Measurements from ENCODE around the gene DPEP1. TPM values are rescaled to one million over a fixed set of nuclear protein-coding genes. Genes with fewer than 3 reads are reported as not detected.

DPEP1 gene
- total and polyA plus RNA-seq, 2 donors (not counting 1 experiment from before 2014, with no cell fraction given), result not detected

- TF ChIP-seq EZH2 (IDR thresholded peaks at IDR 0.05; ENCODE audit: borderline replicate concordance, insufficient read depth, low read depth, low read length, poor library complexity, severe bottlenecking) (no peak), CTCF (IDR thresholded peaks at IDR 0.05) (no peak)
- H3K79me2 ChIP-seq (ENCODE audit: control insufficient read depth, insufficient read depth, low read length), result no peaks in the 10 kb centered on the region
- H3K27ac ChIP-seq (ENCODE audit: low read length in 2 of 2), result no peak overlapping the region
- no peak for DNase-seq
- no peaks in the 10 kb centered on the region for H4K20me1 ChIP-seq (ENCODE audit: control insufficient read depth, insufficient read depth, low read length, poor library complexity, severe bottlenecking)
- H3K27me3 Mint-ChIP-seq, result peaks cover 4% of the 10 kb centered on the region
- intact Hi-C loops (cut with micrococcal nuclease), result no loop called here
- H3K4me2 ChIP-seq (replicated peaks; ENCODE audit: low read depth, low read length, poor library complexity, severe bottlenecking), result no peak overlapping the region
- no peak overlapping the region for H3K9ac ChIP-seq (ENCODE audit: low read length)
- no peaks in the 10 kb centered on the region for H3K9me3 Mint-ChIP-seq (ENCODE audit: insufficient read depth)
- H3K4me1 ChIP-seq (ENCODE audit: control insufficient read depth in 2 of 2, insufficient read depth in 2 of 2, low read length in 2 of 2), result peaks cover 7 to 10% of the 10 kb centered on the region in 2 donors
- peaks cover 7% of the 10 kb centered on the region for H3K4me1 Mint-ChIP-seq
- POLR2A ChIA-PET, result no interaction called here
- 92% methylated on average over 9 of the region's 9 CpGs for WGBS (ENCODE audit: insufficient coverage)
- H3K9me3 ChIP-seq (ENCODE audit: control extremely low read depth in 1 of 3, control insufficient read depth in 2 of 3, insufficient read depth in 1 of 3, low read length in 2 of 3), result no peaks in the 10 kb centered on the region
- ATAC-seq (ENCODE audit: low read depth), result no peak
- CTCF ChIA-PET, result no interaction called here
- no peak overlapping the region for H3K4me3 ChIP-seq (ENCODE audit: control extremely low read depth in 1 of 5, extremely low read depth in 1 of 5, insufficient read depth in 1 of 5, low read depth in 2 of 5, low read length in 4 of 5)
- no peaks in the 10 kb centered on the region for H3K36me3 ChIP-seq (replicated peaks in 1 of 2; ENCODE audit: control extremely low read depth in 1 of 2, control insufficient read depth in 1 of 2, extremely low read depth in 1 of 2, insufficient read depth in 2 of 2, low read length in 1 of 2)
- no peak overlapping the region for H3K27ac Mint-ChIP-seq
- no peak overlapping the region for H2AFZ ChIP-seq (ENCODE audit: insufficient read depth, low read depth, low read length, poor library complexity, severe bottlenecking)
- peaks cover 0 to 14% (median 0%) of the 10 kb centered on the region in 4 experiments for H3K27me3 ChIP-seq (replicated peaks in 1 of 4; ENCODE audit: control extremely low read depth in 1 of 4, control insufficient read depth in 3 of 4, insufficient read depth in 4 of 4, low read length in 3 of 4)
- H3K4me3 Mint-ChIP-seq, result no peak overlapping the region
These were observed 7.4 kb upstream of the DPEP1 start for GRCh38 chr16:89606006-89606405.

- Mint-ChIP-seq H3K9me3 (ENCODE audit: insufficient read depth) (no peaks in the 10 kb centered on the region), H3K27me3 (peaks cover 9% of the 10 kb centered on the region), H3K4me3 (no peak overlapping the region), H3K27ac (no peak overlapping the region), H3K4me1 (peaks cover 7% of the 10 kb centered on the region)
- ChIA-PET POLR2A (no interaction called here), CTCF (no interaction called here)
- H3K4me1 ChIP-seq (ENCODE audit: control insufficient read depth in 2 of 2, insufficient read depth in 2 of 2, low read length in 2 of 2), result peaks cover 4 to 5% of the 10 kb centered on the region in 2 donors
- 89% methylated on average over 9 of the region's 9 CpGs for WGBS (ENCODE audit: insufficient coverage)
- no peak overlapping the region for H3K4me2 ChIP-seq (replicated peaks; ENCODE audit: low read depth, low read length, poor library complexity, severe bottlenecking)
- no peak for TF ChIP-seq EZH2 (IDR thresholded peaks at IDR 0.05; ENCODE audit: borderline replicate concordance, insufficient read depth, low read depth, low read length, poor library complexity, severe bottlenecking)
- TF ChIP-seq CTCF (IDR thresholded peaks at IDR 0.05), result no peak
- no peak overlapping the region for H3K4me3 ChIP-seq (ENCODE audit: control extremely low read depth in 1 of 5, extremely low read depth in 1 of 5, insufficient read depth in 1 of 5, low read depth in 2 of 5, low read length in 4 of 5)
- no peaks in the 10 kb centered on the region for H3K79me2 ChIP-seq (ENCODE audit: control insufficient read depth, insufficient read depth, low read length)
- H4K20me1 ChIP-seq (ENCODE audit: control insufficient read depth, insufficient read depth, low read length, poor library complexity, severe bottlenecking), result no peaks in the 10 kb centered on the region
- no peak overlapping the region for H3K9ac ChIP-seq (ENCODE audit: low read length)
- H3K27me3 ChIP-seq (replicated peaks in 1 of 4; ENCODE audit: control extremely low read depth in 1 of 4, control insufficient read depth in 3 of 4, insufficient read depth in 4 of 4, low read length in 3 of 4), result peaks cover 0 to 7% (median 0%) of the 10 kb centered on the region in 4 experiments
- no peaks in the 10 kb centered on the region for H3K36me3 ChIP-seq (replicated peaks in 1 of 2; ENCODE audit: control extremely low read depth in 1 of 2, control insufficient read depth in 1 of 2, extremely low read depth in 1 of 2, insufficient read depth in 2 of 2, low read length in 1 of 2)
- no peak overlapping the region for H3K27ac ChIP-seq (ENCODE audit: low read length in 2 of 2)
- H2AFZ ChIP-seq (ENCODE audit: insufficient read depth, low read depth, low read length, poor library complexity, severe bottlenecking), result no peak overlapping the region
- ATAC-seq (ENCODE audit: low read depth) (no peak), DNase-seq (no peak)
- intact Hi-C loops (cut with micrococcal nuclease), result no loop called here
- H3K9me3 ChIP-seq (ENCODE audit: control extremely low read depth in 1 of 3, control insufficient read depth in 2 of 3, insufficient read depth in 1 of 3, low read length in 2 of 3), result no peaks in the 10 kb centered on the region
These were observed 6.0 kb upstream of the DPEP1 start for GRCh38 chr16:89607453-89607852.
